OCI-LY1 (cell line): ENCODE data around the gene CASS4.

Source experiments
- H2AFZ ChIP-seq: fragments of 200-600 bp; sonication (generic), shearing (Covaris generic); 2 replicates; pipeline ENCODE4 v1.6.0; 2014; ENCODE audit warnings: antibody characterized with exemption, mild to moderate bottlenecking, low read length
- H3F3A ChIP-seq: fragments of 200-600 bp; sonication (generic), shearing (Covaris generic); 2 replicates; pipeline ENCODE4 v1.6.0; 2014; ENCODE audit warnings: mild to moderate bottlenecking, antibody characterized with exemption, low read length, moderate library complexity; ENCODE audit not compliant: insufficient read depth
- H3K27ac ChIP-seq: fragments of 200-600 bp; sonication (generic); 2 replicates; pipeline ENCODE4 v1.5.1; 2014; ENCODE audit warnings: low read length, mixed run types, mild to moderate bottlenecking, low read depth; ENCODE audit not compliant: poor library complexity, severe bottlenecking
- H3K27me3 ChIP-seq: fragments of 200-600 bp; sonication (generic); 2 replicates; pipeline ENCODE4 v1.6.0; 2014; ENCODE audit warnings: antibody characterized with exemption, mild to moderate bottlenecking, low read length, moderate library complexity; ENCODE audit not compliant: insufficient read depth
- H3K36me3 ChIP-seq: fragments of 200-600 bp; sonication (generic); 2 replicates; pipeline ENCODE4 v1.6.1; 2014; ENCODE audit warnings: mild to moderate bottlenecking, antibody characterized with exemption, low read length, moderate library complexity, mixed read lengths; ENCODE audit not compliant: insufficient read depth
- H3K4me1 ChIP-seq: fragments of 200-600 bp; sonication (generic); 2 replicates; pipeline ENCODE4 v1.5.1; 2014; ENCODE audit warnings: mild to moderate bottlenecking, low read length, moderate library complexity; ENCODE audit not compliant: insufficient read depth, severe bottlenecking
- H3K4me2 ChIP-seq: fragments of 200-600 bp; sonication (generic), shearing (Covaris generic); 2 replicates; pipeline ENCODE4 v1.6.1; 2014; ENCODE audit warnings: low read length
- H3K4me3 ChIP-seq: fragments of 200-600 bp; sonication (generic); 2 replicates; pipeline ENCODE4 v1.5.1; 2014; ENCODE audit warnings: low read length, low read depth, mild to moderate bottlenecking, mixed read lengths; ENCODE audit not compliant: poor library complexity, severe bottlenecking
- H3K79me2 ChIP-seq: fragments of 200-600 bp; shearing (Covaris generic); 2 replicates; pipeline ENCODE4 v1.6.1; 2016; ENCODE audit warnings: mixed run types, low read length, mixed read lengths; ENCODE audit not compliant: insufficient read depth
- H3K9ac ChIP-seq: fragments of 200-600 bp; sonication (generic), shearing (Covaris generic); 2 replicates; pipeline ENCODE4 v1.6.1; 2014; ENCODE audit warnings: mild to moderate bottlenecking, low read length, mixed read lengths
- H3K9me2 ChIP-seq: fragments of 200-600 bp; sonication (generic), shearing (Covaris generic); 2 replicates; pipeline ENCODE4 v1.6.1; 2014; ENCODE audit warnings: low read depth, mild to moderate bottlenecking, low read length, mixed read lengths
- H3K9me3 ChIP-seq: fragments of 200-600 bp; shearing (Covaris generic); 2 replicates; pipeline ENCODE4 v1.6.1; 2014; ENCODE audit warnings: low read length, mixed read lengths
- H4K20me1 ChIP-seq: fragments of 200-600 bp; sonication (generic), shearing (Covaris generic); 2 replicates; pipeline ENCODE4 v1.6.0; 2016; ENCODE audit warnings: mild to moderate bottlenecking, low read length; ENCODE audit not compliant: insufficient read depth
- EZH2 ChIP-seq: fragments of 200-600 bp; sonication (generic), shearing (Covaris generic); IDR thresholded peaks from 2 replicates; pipeline ENCODE4 v1.8.0; 2017; ENCODE audit warnings: borderline replicate concordance, mixed run types, mild to moderate bottlenecking, antibody characterized with exemption, low read length, moderate library complexity, mixed read lengths
- TF ChIP-seq, protein P1 (sequence below): fragments of 200-600 bp; sonication (generic), shearing (Covaris generic); IDR thresholded peaks from 2 replicates; pipeline ENCODE4 v1.5.1; 2017; ENCODE audit warnings: mild to moderate bottlenecking, antibody characterized with exemption, low read length, moderate library complexity, mixed read lengths

CASS4 gene

GRCh38 chr20:56437196-56437960 is 25.3 kb downstream of the CASS4 start:
- Histone ChIP-seq H3K36me3 (no peaks in the 10 kb centered on the region), H3K79me2 (no peaks in the 10 kb centered on the region), H3K4me1 (no peaks in the 10 kb centered on the region), H3K9ac (no peak overlapping the region), H3K9me2 (no peaks in the 10 kb centered on the region), H3F3A (no peaks in the 10 kb centered on the region), H4K20me1 (no peaks in the 10 kb centered on the region), H3K9me3 (no peaks in the 10 kb centered on the region), H3K4me2 (no peak overlapping the region), H3K4me3 (no peak overlapping the region), H3K27me3 (no peaks in the 10 kb centered on the region), H3K27ac (no peak overlapping the region), H2AFZ (no peak overlapping the region)
- no peak for TF ChIP-seq EZH2
- TF ChIP-seq, protein P1, sequence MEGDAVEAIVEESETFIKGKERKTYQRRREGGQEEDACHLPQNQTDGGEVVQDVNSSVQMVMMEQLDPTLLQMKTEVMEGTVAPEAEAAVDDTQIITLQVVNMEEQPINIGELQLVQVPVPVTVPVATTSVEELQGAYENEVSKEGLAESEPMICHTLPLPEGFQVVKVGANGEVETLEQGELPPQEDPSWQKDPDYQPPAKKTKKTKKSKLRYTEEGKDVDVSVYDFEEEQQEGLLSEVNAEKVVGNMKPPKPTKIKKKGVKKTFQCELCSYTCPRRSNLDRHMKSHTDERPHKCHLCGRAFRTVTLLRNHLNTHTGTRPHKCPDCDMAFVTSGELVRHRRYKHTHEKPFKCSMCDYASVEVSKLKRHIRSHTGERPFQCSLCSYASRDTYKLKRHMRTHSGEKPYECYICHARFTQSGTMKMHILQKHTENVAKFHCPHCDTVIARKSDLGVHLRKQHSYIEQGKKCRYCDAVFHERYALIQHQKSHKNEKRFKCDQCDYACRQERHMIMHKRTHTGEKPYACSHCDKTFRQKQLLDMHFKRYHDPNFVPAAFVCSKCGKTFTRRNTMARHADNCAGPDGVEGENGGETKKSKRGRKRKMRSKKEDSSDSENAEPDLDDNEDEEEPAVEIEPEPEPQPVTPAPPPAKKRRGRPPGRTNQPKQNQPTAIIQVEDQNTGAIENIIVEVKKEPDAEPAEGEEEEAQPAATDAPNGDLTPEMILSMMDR, result no peak

DNA sequence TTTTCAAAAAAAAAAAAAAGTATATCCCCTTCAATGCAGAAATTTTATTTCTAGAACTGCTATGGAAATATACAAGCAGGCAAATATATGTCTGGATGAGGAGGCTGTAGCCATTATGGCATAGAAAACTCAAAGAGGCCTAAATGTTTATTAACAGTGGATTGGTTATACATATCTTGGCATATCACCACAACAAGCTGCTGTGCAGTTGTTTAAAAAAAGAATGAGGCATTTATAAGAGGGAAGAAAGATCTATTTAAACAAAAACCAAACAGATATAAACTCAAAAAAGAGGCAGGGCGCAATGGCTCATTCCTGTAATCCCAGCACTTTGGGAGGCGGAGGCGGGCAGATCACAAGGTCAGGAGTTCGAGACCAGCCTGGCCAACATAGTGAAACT is 26.2 kb downstream of the CASS4 start:
- H3K27ac ChIP-seq, result no peak overlapping the region
- H3F3A ChIP-seq, result no peaks in the 10 kb centered on the region
- H3K4me3 ChIP-seq, result no peak overlapping the region
- no peaks in the 10 kb centered on the region for H3K9me3 ChIP-seq
- H3K9ac ChIP-seq, result no peak overlapping the region
- H3K79me2 ChIP-seq, result no peaks in the 10 kb centered on the region
- no peaks in the 10 kb centered on the region for H3K27me3 ChIP-seq
- H2AFZ ChIP-seq, result no peak overlapping the region
- no peak for TF ChIP-seq EZH2
- TF ChIP-seq, protein P1, result no peak
- no peaks in the 10 kb centered on the region for H3K4me1 ChIP-seq
- no peak overlapping the region for H3K4me2 ChIP-seq
- H4K20me1 ChIP-seq, result no peaks in the 10 kb centered on the region
- no peaks in the 10 kb centered on the region for H3K9me2 ChIP-seq
- no peaks in the 10 kb centered on the region for H3K36me3 ChIP-seq

GRCh38 chr20:56439771-56440291 is 27.8 kb downstream of the CASS4 start:
- Histone ChIP-seq H4K20me1 (no peaks in the 10 kb centered on the region), H3K4me1 (no peaks in the 10 kb centered on the region), H3K36me3 (no peaks in the 10 kb centered on the region), H3K4me3 (no peak overlapping the region), H3K4me2 (no peak overlapping the region), H3K9me3 (no peaks in the 10 kb centered on the region), H3F3A (no peaks in the 10 kb centered on the region), H3K79me2 (no peaks in the 10 kb centered on the region), H3K9ac (no peak overlapping the region), H3K9me2 (no peaks in the 10 kb centered on the region), H2AFZ (no peak overlapping the region), H3K27ac (no peak overlapping the region), H3K27me3 (no peaks in the 10 kb centered on the region)
- TF ChIP-seq, protein P1, result no peak
- no peak for TF ChIP-seq EZH2
